Left ventricle myocardium inferior (tissue), 1 donor: ENCODE data around the gene SUSD4. TPM values are rescaled to one million over a fixed set of nuclear protein-coding genes. Genes with fewer than 3 reads are reported as not detected.

Experiments used
- DNase-seq: peaks from one replicate; pipeline ENCODE4 v3.0.0-alpha.2; 2020
- H3K27ac ChIP-seq: fragments of 200-600 bp; replicated peaks from 2 replicates; pipeline ENCODE4 v1.8.0; 2021
- H3K27me3 ChIP-seq: fragments of 200-600 bp; 2 replicates; pipeline ENCODE4 v1.8.0; 2021; ENCODE audit warnings: low read depth
- H3K36me3 ChIP-seq: fragments of 200-600 bp; 2 replicates; pipeline ENCODE4 v1.8.0; 2021
- H3K4me1 ChIP-seq: fragments of 200-600 bp; 2 replicates; pipeline ENCODE4 v1.8.0; 2021
- H3K4me3 ChIP-seq: fragments of 200-600 bp; 2 replicates; pipeline ENCODE4 v1.8.0; 2021; ENCODE audit warnings: mild to moderate bottlenecking, moderate library complexity
- H3K9me3 ChIP-seq: fragments of 200-600 bp; replicated peaks from 2 replicates; pipeline ENCODE4 v1.8.0; 2021
- CTCF ChIP-seq: fragments of 200-600 bp; IDR thresholded peaks from 2 replicates; pipeline ENCODE4 v1.8.0; 2021; ENCODE audit warnings: antibody characterized with exemption, mild to moderate bottlenecking, borderline replicate concordance
- intact Hi-C: fragments of 100-400 bp; cut with micrococcal nuclease; formaldehyde crosslinking; loops from one replicate; pipeline ENCODE4 v1.11.0; 2022
- total RNA-seq: library from RNA; stranded (reverse); fragmentation: NEBNext Ultra II Directional; extraction: Animal tissue kit (Norgen Biotek cat#: 25700); gene quantifications from one replicate; pipeline ENCODE4 v1.2.1, GENCODE V29; 2021
- donor health status: DM: no; HTN: yes; CAD: no; lungs with severe emphysema.

SUSD4 gene
- total RNA-seq, 1 donor from 2014 or later: 2.5 TPM

GRCh38 chr1:223322868-223323267, 41.1 kb downstream of the SUSD4 start:
- no peaks in the 10 kb centered on the region for H3K4me1 ChIP-seq
- H3K4me3 ChIP-seq: no peak overlapping the region
- H3K27ac ChIP-seq: no peak overlapping the region
- intact Hi-C loops: no loop called here
- DNase-seq: no peak
- no peaks in the 10 kb centered on the region for H3K9me3 ChIP-seq
- no peak for TF ChIP-seq CTCF
- no peaks in the 10 kb centered on the region for H3K36me3 ChIP-seq
- H3K27me3 ChIP-seq: peaks cover 16% of the 10 kb centered on the region

- H3K36me3 ChIP-seq: no peaks in the 10 kb centered on the region
- no peak overlapping the region for H3K4me3 ChIP-seq
- no peaks in the 10 kb centered on the region for H3K9me3 ChIP-seq
- H3K4me1 ChIP-seq: no peaks in the 10 kb centered on the region
- no peak overlapping the region for H3K27ac ChIP-seq
- H3K27me3 ChIP-seq: peaks cover 16% of the 10 kb centered on the region
- DNase-seq: no peak
- no peak for TF ChIP-seq CTCF
- intact Hi-C loops: no loop called here
Observed at GRCh38 chr1:223320959-223321358, 43.0 kb downstream of the SUSD4 start.

GRCh38 chr1:223319905-223320580, 43.9 kb downstream of the SUSD4 start:
- intact Hi-C loops: no loop called here
- no peak for DNase-seq
- no peak for TF ChIP-seq CTCF
- Histone ChIP-seq H3K27ac (no peak overlapping the region), H3K9me3 (no peaks in the 10 kb centered on the region), H3K27me3 (peaks cover 16% of the 10 kb centered on the region), H3K36me3 (no peaks in the 10 kb centered on the region), H3K4me1 (no peaks in the 10 kb centered on the region), H3K4me3 (no peak overlapping the region)

GRCh38 chr1:223319398-223319797, 44.6 kb downstream of the SUSD4 start:
- H3K27me3 ChIP-seq: peaks cover 16% of the 10 kb centered on the region
- TF ChIP-seq CTCF: no peak
- H3K27ac ChIP-seq: no peak overlapping the region
- no peaks in the 10 kb centered on the region for H3K36me3 ChIP-seq
- H3K9me3 ChIP-seq: no peaks in the 10 kb centered on the region
- no peak for DNase-seq
- H3K4me3 ChIP-seq: no peak overlapping the region
- intact Hi-C loops: no loop called here
- no peaks in the 10 kb centered on the region for H3K4me1 ChIP-seq

GRCh38 chr1:223316082-223316481, 47.9 kb downstream of the SUSD4 start:
- Histone ChIP-seq H3K27me3 (peaks cover 3% of the 10 kb centered on the region), H3K27ac (no peak overlapping the region), H3K36me3 (no peaks in the 10 kb centered on the region), H3K9me3 (no peaks in the 10 kb centered on the region), H3K4me1 (no peaks in the 10 kb centered on the region), H3K4me3 (no peak overlapping the region)
- intact Hi-C loops: no loop called here
- no peak for DNase-seq
- no peak for TF ChIP-seq CTCF
